H1 (cell line): ENCODE measurements around the gene ZNF595. TPM values are rescaled to one million over a fixed set of nuclear protein-coding genes. Genes with fewer than 3 reads are reported as not detected.
A peak's percentile ranks its signal among the peaks of the same experiment; 100 is the strongest.

ENCODE experiments used
- CTCF ChIA-PET: fragments of 300-600 bp; sonication (Branson Sonifier 250); formaldehyde crosslinking; loops from one replicate; lab custom pipeline; 2021; ENCODE audit not compliant: partially characterized antibody; lab: Charles Lee
- POLR2A ChIA-PET: fragments of 300-600 bp; sonication (Branson Sonifier 250); formaldehyde crosslinking; loops from one replicate; lab custom pipeline; 2021; ENCODE audit warnings: inconsistent platforms; ENCODE audit not compliant: partially characterized antibody; lab: Charles Lee
- DNase-seq, 2 experiments: peaks; one replicate each; pipeline versions ENCODE4 v3.0.0 to v3.0.0-alpha.2; 2010 to 2022; ENCODE audit warnings: low spot score in 2 of 2, low read depth in 1 of 2, mixed read lengths in 1 of 2
- FAIRE-seq: peaks from 2 replicates; lab custom pipeline; 2011; peaks lifted over from hg19 to GRCh38; lab: Jason Lieb, UNC
- H2AFZ ChIP-seq: 2 replicates; pipeline ENCODE4 v1.8.1; 2012; ENCODE audit warnings: low read length, inconsistent platforms
- H2AK5ac ChIP-seq: 2 replicates; pipeline ENCODE4 v1.6.1; 2013; ENCODE audit warnings: low read depth, low read length
- H2BK120ac ChIP-seq: replicated peaks from 2 replicates; pipeline ENCODE3; 2013; ENCODE audit warnings: low read depth, low read length, inconsistent platforms
- H2BK12ac ChIP-seq: 2 replicates; pipeline ENCODE4 v1.6.1; 2013; ENCODE audit warnings: low read depth, low read length
- H2BK15ac ChIP-seq: 2 replicates; pipeline ENCODE4 v1.6.1; 2013; ENCODE audit warnings: low read length
- H2BK20ac ChIP-seq: 2 replicates; pipeline ENCODE4 v1.6.1; 2013; ENCODE audit warnings: low read length
- H2BK5ac ChIP-seq: 2 replicates; pipeline ENCODE4 v1.6.1; 2013; ENCODE audit warnings: low read depth, low read length
- H3K14ac ChIP-seq: 2 replicates; pipeline ENCODE4 v1.6.1; 2013; ENCODE audit warnings: inconsistent platforms; ENCODE audit not compliant: insufficient read length
- H3K18ac ChIP-seq: 2 replicates; pipeline ENCODE4 v1.6.1; 2013; ENCODE audit warnings: low read length; ENCODE audit errors: extremely low read depth
- H3K23ac ChIP-seq: 2 replicates; pipeline ENCODE4 v1.6.1; 2013; ENCODE audit warnings: inconsistent platforms; ENCODE audit not compliant: insufficient read length
- H3K23me2 ChIP-seq: 2 replicates; pipeline ENCODE4 v1.6.1; 2013; ENCODE audit warnings: low read depth, low read length
- H3K27ac ChIP-seq: 2 replicates; pipeline ENCODE4 v1.6.1; 2011; ENCODE audit warnings: low read depth, low read length, inconsistent platforms
- H3K27me3 ChIP-seq, 4 experiments: replicated peaks in 1 of 4; 1 replicate in 1 of 4; 2 replicates in 3 of 4; pipeline versions ENCODE4 v1.6.1 to v1.8.1; 2011 to 2013; ENCODE audit warnings: low read length in 3 of 4, mild to moderate bottlenecking in 3 of 4, inconsistent platforms in 2 of 4, mixed read lengths in 2 of 4, moderate library complexity in 1 of 4; ENCODE audit not compliant: control insufficient read depth in 3 of 4, insufficient read depth in 3 of 4; ENCODE audit errors: extremely low read depth in 1 of 4
- H3K36me3 ChIP-seq, 4 experiments: 2 replicates each; pipeline versions ENCODE4 v1.6.1 to v1.8.1; 2011 to 2013; ENCODE audit warnings: mild to moderate bottlenecking in 4 of 4, low read length in 3 of 4, moderate library complexity in 2 of 4, control low read depth in 1 of 4, inconsistent platforms in 1 of 4; ENCODE audit not compliant: insufficient read depth in 4 of 4, control insufficient read depth in 2 of 4
- H3K4ac ChIP-seq: replicated peaks from 2 replicates; pipeline ENCODE3; 2013; ENCODE audit warnings: low read length, low read depth, mixed read lengths, inconsistent platforms; ENCODE audit not compliant: insufficient read length
- H3K4me1 ChIP-seq, 4 experiments: replicated peaks in 1 of 4; 1 replicate in 1 of 4; 2 replicates in 3 of 4; pipeline versions ENCODE4 v1.6.1 to v1.8.1; 2011 to 2013; ENCODE audit warnings: low read length in 3 of 4, inconsistent platforms in 2 of 4, mixed read lengths in 1 of 4; ENCODE audit not compliant: insufficient read depth in 4 of 4, control insufficient read depth in 3 of 4
- H3K4me2 ChIP-seq, 2 experiments: 2 replicates each; pipeline versions ENCODE4 v1.6.1 to v1.8.1; 2011 to 2013; ENCODE audit warnings: low read depth in 2 of 2, low read length in 2 of 2, control low read depth in 1 of 2, inconsistent platforms in 1 of 2, mild to moderate bottlenecking in 1 of 2; ENCODE audit not compliant: insufficient read depth in 1 of 2
- H3K4me3 ChIP-seq, 4 experiments: fragments of 200-600, 300-600 bp in 1 of 4; sonication (generic), shearing (Covaris generic), sonication (Bioruptor Twin) in 1 of 4; 2 replicates each; pipeline versions ENCODE4 v1.5.1 to v1.8.1; 2011 to 2016; ENCODE audit warnings: low read length in 4 of 4, low read depth in 3 of 4, control low read depth in 2 of 4, inconsistent platforms in 2 of 4, mild to moderate bottlenecking in 2 of 4, mixed read lengths in 1 of 4, moderate library complexity in 1 of 4; ENCODE audit not compliant: insufficient read depth in 2 of 4; ENCODE audit errors: extremely low read depth in 1 of 4
- H3K56ac ChIP-seq: replicated peaks from 2 replicates; pipeline ENCODE3; 2013; ENCODE audit warnings: low read depth, mild to moderate bottlenecking, mixed read lengths, low read length, inconsistent platforms; ENCODE audit not compliant: insufficient read length
- H3K79me1 ChIP-seq: 2 replicates; pipeline ENCODE4 v1.6.1; 2013; ENCODE audit warnings: low read depth, low read length, control low read depth
- H3K79me2 ChIP-seq, 2 experiments: 2 replicates each; pipeline versions ENCODE4 v1.6.1 to v1.8.1; 2012 to 2013; ENCODE audit warnings: low read length in 2 of 2, mild to moderate bottlenecking in 2 of 2, inconsistent platforms in 1 of 2; ENCODE audit not compliant: insufficient read depth in 2 of 2, control insufficient read depth in 1 of 2
- H3K9ac ChIP-seq, 4 experiments: replicated peaks in 1 of 4; 1 replicate in 1 of 4; 2 replicates in 3 of 4; pipeline versions ENCODE4 v1.6.1 to v1.8.1; 2011 to 2013; ENCODE audit warnings: low read depth in 3 of 4, low read length in 3 of 4, control low read depth in 2 of 4, mild to moderate bottlenecking in 2 of 4, moderate library complexity in 2 of 4, inconsistent platforms in 1 of 4; ENCODE audit errors: extremely low read depth in 1 of 4
- H3K9me3 ChIP-seq, 2 experiments: 2 replicates each; pipeline versions ENCODE4 v1.6.1 to v1.8.1; 2012 to 2013; ENCODE audit warnings: mild to moderate bottlenecking in 2 of 2, moderate library complexity in 2 of 2, control low read depth in 1 of 2, inconsistent platforms in 1 of 2, low read depth in 1 of 2, low read length in 1 of 2, mixed read lengths in 1 of 2; ENCODE audit not compliant: insufficient read depth in 2 of 2
- H4K20me1 ChIP-seq, 2 experiments: replicated peaks in 1 of 2; 2 replicates each; pipeline versions ENCODE3 to v1.8.1; 2011 to 2013; ENCODE audit warnings: inconsistent platforms in 2 of 2, low read length in 2 of 2, mild to moderate bottlenecking in 1 of 2; ENCODE audit not compliant: insufficient read depth in 2 of 2, control insufficient read depth in 1 of 2
- H4K5ac ChIP-seq: 2 replicates; pipeline ENCODE4 v1.6.1; 2013; ENCODE audit warnings: low read length, low read depth, mixed read lengths, inconsistent platforms; ENCODE audit not compliant: insufficient read length
- H4K8ac ChIP-seq: 2 replicates; pipeline ENCODE4 v1.8.0; 2013; ENCODE audit warnings: mild to moderate bottlenecking, moderate library complexity, low read length, inconsistent platforms; ENCODE audit not compliant: insufficient read depth; ENCODE audit errors: extremely low read depth
- H4K91ac ChIP-seq: replicated peaks from 2 replicates; pipeline ENCODE3; 2013; ENCODE audit warnings: low read length, mixed read lengths, inconsistent platforms; ENCODE audit not compliant: insufficient read length
- EZH2 ChIP-seq: fragments of 200-600 bp; sonication (generic); IDR thresholded peaks from 2 replicates; pipeline ENCODE4 v1.7.1; 2012; ENCODE audit warnings: low read depth, mild to moderate bottlenecking, moderate library complexity, low read length, inconsistent platforms; ENCODE audit not compliant: severe bottlenecking
- ZNF274 ChIP-seq: IDR thresholded peaks from 2 replicates; pipeline ENCODE4 v1.7.0; 2012; ENCODE audit warnings: low read length, borderline replicate concordance; ENCODE audit errors: extremely low read depth
- WGBS, 2 experiments: shearing (Covaris generic) in 1 of 2; methylation state at CpG; one replicate each; pipeline versions ENCODE4 v1.1.6 to v1.1.7; 2013 to 2015; ENCODE audit warnings: low lambda C conversion rate in 2 of 2, mixed read lengths in 2 of 2, inconsistent platforms in 1 of 2, low coverage in 1 of 2, missing lambda C conversion rate in 1 of 2; ENCODE audit not compliant: insufficient replicate concordance in 2 of 2, insufficient coverage in 1 of 2, insufficient read length in 1 of 2; ENCODE audit errors: extremely low coverage in 1 of 2, missing lambda C conversion rate in 1 of 2; 5-methylcytosine and 5-hydroxymethylcytosine counted together
- polyA plus RNA-seq, 7 experiments: library from polyadenylated mRNA; depleted of rRNA in 3 of 7; stranded (reverse) in 5 of 7; unstranded in 2 of 7; fragments of >200 nt in 5 of 7; fragments of 200-250 nt in 2 of 7; gene quantifications; 1 replicate in 5 of 7; 2 replicates in 1 of 7; 4 replicates in 1 of 7; pipeline versions ENCODE4 v1.2.1 to v1.2.3, GENCODE V29; 2011 to 2013; ENCODE audit warnings: missing spikeins in 2 of 7, mixed read lengths in 2 of 7
- total RNA-seq: library from RNA; stranded (reverse); fragmentation: NEBNext Ultra II Directional; extraction: Animal tissue kit (Norgen Biotek cat#: 25700); gene quantifications from 2 replicates; pipeline ENCODE4 v1.2.1, GENCODE V29; 2021

Gene ZNF595
- total and polyA plus RNA-seq, 2 of the 8 experiments (the other 6 are each of a cell fraction or from before 2014, with no cell fraction given), result 3.3 to 22.5 TPM

DNA sequence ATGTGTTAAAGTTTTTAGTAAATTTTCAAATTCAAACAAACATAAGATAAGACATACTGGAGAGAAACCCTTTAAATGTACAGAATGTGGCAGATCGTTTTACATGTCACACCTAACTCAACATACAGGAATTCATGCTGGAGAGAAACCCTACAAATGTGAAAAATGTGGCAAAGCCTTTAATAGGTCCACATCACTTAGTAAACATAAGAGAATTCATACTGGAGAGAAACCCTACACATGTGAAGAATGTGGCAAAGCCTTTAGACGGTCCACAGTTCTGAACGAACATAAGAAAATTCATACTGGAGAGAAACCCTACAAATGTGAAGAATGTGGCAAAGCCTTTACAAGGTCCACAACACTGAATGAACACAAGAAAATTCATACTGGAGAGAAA is 32.8 kb downstream of the ZNF595 start:
- H2BK15ac ChIP-seq, result no peak overlapping the region
- H3K27ac ChIP-seq, result no peak overlapping the region
- H2BK5ac ChIP-seq, result no peak overlapping the region
- 95% methylated on average over 3 of the region's 3 CpGs; no CpG with 5 or more reads in 1 of the 2 experiments for WGBS, 2 experiments
- no peaks in the 10 kb centered on the region for H3K27me3 ChIP-seq
- H2BK120ac ChIP-seq, result no peak overlapping the region
- H4K20me1 ChIP-seq, result no peaks in the 10 kb centered on the region
- FAIRE-seq (no peak), DNase-seq (no peak)
- no peaks in the 10 kb centered on the region for H3K23me2 ChIP-seq
- H3K56ac ChIP-seq, result no peak overlapping the region
- no peak overlapping the region for H3K9ac ChIP-seq
- ChIA-PET POLR2A (no interaction called here), CTCF (no interaction called here)
- no peak overlapping the region for H3K4ac ChIP-seq
- H3K79me1 ChIP-seq, result no peaks in the 10 kb centered on the region
- no peak overlapping the region for H2BK20ac ChIP-seq
- H4K5ac ChIP-seq, result no peak overlapping the region
- no peak overlapping the region for H2BK12ac ChIP-seq
- peaks cover 81 to 90% of the 10 kb centered on the region in 2 experiments for H3K9me3 ChIP-seq
- H3K23ac ChIP-seq, result no peak overlapping the region
- no peak overlapping the region for H3K14ac ChIP-seq
- H3K36me3 ChIP-seq, result peaks cover 0 to 74% (median 39%) of the 10 kb centered on the region in 4 experiments; a peak in 6 of 8 replicates
- H3K4me1 ChIP-seq, result no peaks in the 10 kb centered on the region
- no peak overlapping the region for H2AFZ ChIP-seq
- no peak overlapping the region for H4K91ac ChIP-seq
- no peak overlapping the region for H3K4me2 ChIP-seq
- TF ChIP-seq ZNF274 (peak; percentile 79), EZH2 (no peak)
- H3K79me2 ChIP-seq, result 0 out of 4 replicates have a peak, but pooled peaks cover 0 to 3% of the 10 kb centered on the region in 2 experiments
- no peak overlapping the region for H3K18ac ChIP-seq
- no peak overlapping the region for H2AK5ac ChIP-seq
- no peak overlapping the region for H4K8ac ChIP-seq
- H3K4me3 ChIP-seq, result no peak overlapping the region
